NCI-H2107 treated with DMSO at 0.1 percent for 48 hours (cell line): ENCODE measurements around the gene PSD.
A peak's percentile ranks its signal among the peaks of the same experiment; 100 is the strongest.

Experiments
- DNase-seq: peaks from one replicate; lab custom pipeline; 2025; ENCODE audit not compliant: unreplicated experiment; lab: John Stamatoyannopoulos, UW

PSD gene

GRCh38 chr10:102420714-102421506 lies 2.3 kb upstream of the PSD start, which contains the start of gene FBXL15:
TSS of gene FBXL15 (plus strand) at chr10:102420836. CDS start at chr10:102421130, 294 bp downstream.
- DNase-seq: peak; percentile 87

- DNase-seq: no peak
Measured at GRCh38 chr10:102420181-102420713, 1.7 kb upstream of the PSD start.

GRCh38 chr10:102419269-102420180 lies 940 bp upstream of the PSD start:
- peak; percentile 65 for DNase-seq

- no peak for DNase-seq
Measured at GRCh38 chr10:102416695-102417094, 1.9 kb downstream of the PSD start.

- DNase-seq: no peak
Measured at GRCh38 chr10:102416283-102416682, 2.3 kb downstream of the PSD start.

GRCh38 chr10:102414749-102415148 lies 3.8 kb downstream of the PSD start:
- DNase-seq: no peak

GRCh38 chr10:102413806-102414561 lies 4.6 kb downstream of the PSD start:
- no peak for DNase-seq

- DNase-seq: peak; percentile 7
Measured at GRCh38 chr10:102413053-102413705, 5.4 kb downstream of the PSD start.

GRCh38 chr10:102412293-102412692 lies 6.3 kb downstream of the PSD start:
- no peak for DNase-seq

- no peak for DNase-seq
Measured at GRCh38 chr10:102411341-102412255, 7.0 kb downstream of the PSD start.

- no peak for DNase-seq
Measured at GRCh38 chr10:102410429-102411073, 8.0 kb downstream of the PSD start.

GRCh38 chr10:102409604-102410428 lies 8.8 kb downstream of the PSD start:
- no peak for DNase-seq

GRCh38 chr10:102408728-102409603 lies 9.6 kb downstream of the PSD start:
- no peak for DNase-seq

GRCh38 chr10:102408131-102408727 lies 10.4 kb downstream of the PSD start:
- no peak for DNase-seq

- no peak for DNase-seq
Measured at GRCh38 chr10:102407425-102408130, 11.0 kb downstream of the PSD start.

- DNase-seq: no peak
Measured at GRCh38 chr10:102406815-102407214, 11.8 kb downstream of the PSD start.
